HG03135 (cell line): ENCODE data around the gene PRDM5.
"Not testable (repeated sequence)": the region's sequence is repeated elsewhere in the genome, so short reads cannot be mapped to it uniquely, and the experiment has no call there.

Experiments
- ATAC-seq: cut with Tn5 transposase; IDR thresholded peaks from one replicate; pipeline ENCODE4 v1.9.1; 2021; ENCODE audit warnings: mild to moderate bottlenecking, moderate library complexity; ENCODE audit not compliant: unreplicated experiment

The PRDM5 gene

GRCh38 chr4:120659616-120660170 lies 262.8 kb downstream of the PRDM5 start:
- no peak for ATAC-seq

GRCh38 chr4:120658772-120659171 lies 263.8 kb downstream of the PRDM5 start:
- no peak for ATAC-seq

GRCh38 chr4:120653804-120654573 lies 268.5 kb downstream of the PRDM5 start:
- ATAC-seq = no peak

GRCh38 chr4:120648336-120648735 lies 274.2 kb downstream of the PRDM5 start:
- ATAC-seq = not testable (repeated sequence)
